SH-SY5Y (cell line): ENCODE data around the gene PSMF1.

Experiments used
- GATA2 ChIP-seq: IDR thresholded peaks from 2 replicates; pipeline ENCODE4 v1.6.1; 2011; ENCODE audit warnings: mild to moderate bottlenecking, low read depth, low read length
- GATA3 ChIP-seq: IDR thresholded peaks from 2 replicates; pipeline ENCODE4 v1.6.1; 2011; ENCODE audit warnings: low read depth, mild to moderate bottlenecking, low read length, moderate library complexity

DNA sequence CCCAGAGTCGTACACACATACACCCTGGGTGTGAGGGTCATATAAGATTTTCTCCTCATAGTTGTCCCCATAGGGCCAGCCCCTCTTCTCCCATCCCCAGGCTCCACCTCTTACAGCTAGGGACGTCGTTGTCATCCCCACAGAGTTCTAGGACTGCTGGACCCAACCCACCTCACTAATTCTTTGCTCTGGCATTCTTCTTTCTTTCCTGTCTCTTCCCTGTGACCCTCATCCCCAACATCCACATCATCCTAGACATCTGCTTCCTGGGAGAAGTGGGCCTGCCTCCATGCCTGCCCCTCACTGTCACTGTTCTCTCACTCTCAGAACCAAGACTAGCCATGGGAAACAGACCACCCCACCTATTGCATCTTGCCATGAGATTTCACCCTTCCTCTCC, 1.1 kb downstream of the PSMF1 start:
- TF ChIP-seq GATA3: no peak
- no peak for TF ChIP-seq GATA2
